HEK293 (cell line): ENCODE results near the gene DPP6.

ENCODE experiments used
- CTCF ChIA-PET: fragments of 350-600 bp; formaldehyde crosslinking; extraction: SDS; loops from one replicate; lab custom pipeline; 2021; ENCODE audit warnings: antibody characterized with exemption; lab: Yijun Ruan, JAX
- POLR2A ChIA-PET: fragments of 300-600 bp; formaldehyde crosslinking; extraction: SDS; loops from one replicate; lab custom pipeline; 2020; ENCODE audit warnings: antibody characterized with exemption, inconsistent platforms; lab: Yijun Ruan, JAX
- H3K27ac ChIP-seq: fragments of 200-500 bp; sonication (Bioruptor generic); 2 replicates; pipeline ENCODE4 v1.5.1; 2014; ENCODE audit warnings: low read depth, low read length, control low read depth, inconsistent platforms; ENCODE audit errors: extremely low read depth
- H3K36me3 ChIP-seq, 2 experiments: fragments of 200-500 bp in 1 of 2; sonication (Bioruptor generic) in 1 of 2; 1 replicate in 1 of 2; 2 replicates in 1 of 2; pipeline ENCODE4 v1.5.1; 2014 to 2017; ENCODE audit warnings: inconsistent platforms in 2 of 2, low read length in 2 of 2; ENCODE audit not compliant: control insufficient read depth in 2 of 2, insufficient read depth in 1 of 2
- H3K4me1 ChIP-seq: fragments of 200-500 bp; sonication (Bioruptor generic); 2 replicates; pipeline ENCODE4 v1.5.1; 2014; ENCODE audit warnings: mild to moderate bottlenecking, low read length, inconsistent platforms; ENCODE audit not compliant: control insufficient read depth, insufficient read depth
- H3K4me3 ChIP-seq: 2 replicates; pipeline ENCODE4 v1.5.1; 2011; ENCODE audit warnings: low read depth, mild to moderate bottlenecking, control low read depth, low read length, moderate library complexity
- H3K9me3 ChIP-seq: fragments of 200-500 bp; sonication (Bioruptor generic); 2 replicates; pipeline ENCODE4 v1.5.1; 2014; ENCODE audit warnings: low read depth, low read length, inconsistent platforms; ENCODE audit not compliant: control insufficient read depth, insufficient read depth
- GLI2 ChIP-seq: fragments of 450-650 bp; formaldehyde crosslinking; IDR thresholded peaks from 2 replicates; pipeline ENCODE4; 2017; ENCODE audit warnings: missing biosample characterization, missing genetic modification characterization, low read depth, borderline replicate concordance
- KLF1 ChIP-seq: fragments of 450-650 bp; formaldehyde crosslinking; IDR thresholded peaks from 2 replicates; pipeline ENCODE4 v1.5.1; 2016; ENCODE audit warnings: missing biosample characterization, missing genetic modification characterization
- KLF9 ChIP-seq: fragments of 450-650 bp; formaldehyde crosslinking; IDR thresholded peaks from 2 replicates; pipeline ENCODE4 v1.5.1; 2016; ENCODE audit warnings: missing biosample characterization, missing genetic modification characterization, low read depth
- MZF1 ChIP-seq: fragments of 450-650 bp; formaldehyde crosslinking; IDR thresholded peaks from 2 replicates; pipeline ENCODE4 v1.5.1; 2017; ENCODE audit warnings: missing biosample characterization, missing genetic modification characterization, borderline replicate concordance
- ZBTB11 ChIP-seq: fragments of 450-650 bp; formaldehyde crosslinking; conservative IDR thresholded peaks from 2 replicates; pipeline ENCODE4 v1.5.1; 2016; ENCODE audit warnings: low read depth, missing biosample characterization, missing genetic modification characterization
- ZBTB26 ChIP-seq: fragments of 450-650 bp; formaldehyde crosslinking; optimal IDR thresholded peaks from 2 replicates; pipeline ENCODE3; 2016; ENCODE audit warnings: missing biosample characterization, mild to moderate bottlenecking, missing genetic modification characterization
- ZBTB44 ChIP-seq: fragments of 450-650 bp; IDR thresholded peaks from 2 replicates; pipeline ENCODE4 v1.5.1; 2018; ENCODE audit warnings: missing biosample characterization, mild to moderate bottlenecking, missing genetic modification characterization
- ZBTB7A ChIP-seq: fragments of 450-650 bp; formaldehyde crosslinking; IDR thresholded peaks from 2 replicates; pipeline ENCODE4 v1.5.1; 2016; ENCODE audit warnings: low read depth, missing biosample characterization, missing genetic modification characterization
- ZNF121 ChIP-seq: fragments of 450-650 bp; formaldehyde crosslinking; IDR thresholded peaks from 2 replicates; pipeline ENCODE4 v1.5.1; 2016; ENCODE audit warnings: missing biosample characterization, missing genetic modification characterization
- ZNF175 ChIP-seq: fragments of 450-650 bp; formaldehyde crosslinking; IDR thresholded peaks from 2 replicates; pipeline ENCODE4 v1.5.1; 2016; ENCODE audit warnings: missing biosample characterization, missing genetic modification characterization
- ZNF18 ChIP-seq: fragments of 450-650 bp; formaldehyde crosslinking; IDR thresholded peaks from 2 replicates; pipeline ENCODE4 v1.5.1; 2016; ENCODE audit warnings: missing biosample characterization, missing genetic modification characterization
- ZNF23 ChIP-seq: fragments of 450-650 bp; formaldehyde crosslinking; IDR thresholded peaks from 2 replicates; pipeline ENCODE4 v1.5.1; 2016; ENCODE audit warnings: missing biosample characterization, missing genetic modification characterization, borderline replicate concordance
- ZNF398 ChIP-seq: fragments of 450-650 bp; formaldehyde crosslinking; IDR thresholded peaks from 2 replicates; pipeline ENCODE4 v1.5.1; 2017; ENCODE audit warnings: missing biosample characterization, missing genetic modification characterization
- ZNF404 ChIP-seq: fragments of 450-650 bp; formaldehyde crosslinking; IDR thresholded peaks from 2 replicates; pipeline ENCODE4 v1.5.1; 2017; ENCODE audit warnings: missing biosample characterization, missing genetic modification characterization
- ZNF426 ChIP-seq: fragments of 450-650 bp; formaldehyde crosslinking; IDR thresholded peaks from 2 replicates; pipeline ENCODE4 v1.5.1; 2017; ENCODE audit warnings: missing biosample characterization, missing genetic modification characterization, mild to moderate bottlenecking, inconsistent platforms, moderate library complexity
- ZNF48 ChIP-seq: fragments of 450-650 bp; formaldehyde crosslinking; IDR thresholded peaks from 2 replicates; pipeline ENCODE4 v1.5.1; 2016; ENCODE audit warnings: missing biosample characterization, missing genetic modification characterization
- ZNF623 ChIP-seq: fragments of 450-650 bp; formaldehyde crosslinking; IDR thresholded peaks from 2 replicates; pipeline ENCODE4 v1.5.1; 2016; ENCODE audit warnings: missing biosample characterization, missing genetic modification characterization
- ZNF701 ChIP-seq: fragments of 450-650 bp; formaldehyde crosslinking; IDR thresholded peaks from 2 replicates; pipeline ENCODE4 v1.5.1; 2016; ENCODE audit warnings: missing biosample characterization, missing genetic modification characterization
- ZNF707 ChIP-seq: fragments of 450-650 bp; formaldehyde crosslinking; IDR thresholded peaks from 2 replicates; pipeline ENCODE4 v1.5.1; 2016; ENCODE audit warnings: missing biosample characterization, missing genetic modification characterization
- ZNF768 ChIP-seq: fragments of 450-650 bp; formaldehyde crosslinking; IDR thresholded peaks from 2 replicates; pipeline ENCODE4 v1.5.1; 2018; ENCODE audit warnings: missing biosample characterization, mild to moderate bottlenecking, missing genetic modification characterization
- ZNF791 ChIP-seq: fragments of 450-650 bp; formaldehyde crosslinking; IDR thresholded peaks from 2 replicates; pipeline ENCODE4 v1.5.1; 2016; ENCODE audit warnings: missing biosample characterization, missing genetic modification characterization
- ZNF843 ChIP-seq: fragments of 450-650 bp; formaldehyde crosslinking; IDR thresholded peaks from 2 replicates; pipeline ENCODE4 v1.5.1; 2016; ENCODE audit warnings: missing biosample characterization, missing genetic modification characterization
- TF ChIP-seq, protein P1 (sequence below): fragments of 450-650 bp; formaldehyde crosslinking; IDR thresholded peaks from 2 replicates; pipeline ENCODE4 v1.5.1; 2016; ENCODE audit warnings: missing biosample characterization, missing genetic modification characterization

The DPP6 gene

GRCh38 chr7:154882931-154883474 is 830.8 kb downstream of the DPP6 start:
- ChIA-PET CTCF (no interaction called here), POLR2A (no interaction called here)
- H3K4me3 ChIP-seq: no peak overlapping the region
- H3K27ac ChIP-seq: no peak overlapping the region
- H3K4me1 ChIP-seq: no peaks in the 10 kb centered on the region
- H3K9me3 ChIP-seq: no peaks in the 10 kb centered on the region
- no peak for TF ChIP-seq ZNF404 (tag by site-specific recombination)
- TF ChIP-seq ZNF121 (tag by site-specific recombination): no peak
- no peak for TF ChIP-seq ZNF623 (tag by site-specific recombination)
- TF ChIP-seq ZNF23 (tag by site-specific recombination): no peak
- TF ChIP-seq KLF1 (tag by site-specific recombination): no peak
- no peak for TF ChIP-seq ZNF48 (tag by site-specific recombination)
- TF ChIP-seq ZNF398 (tag by site-specific recombination): no peak
- no peak for TF ChIP-seq ZNF843 (tag by site-specific recombination)
- no peak for TF ChIP-seq ZBTB7A
- TF ChIP-seq ZNF701 (tag by site-specific recombination): no peak
- no peak for TF ChIP-seq GLI2
- TF ChIP-seq ZNF426 (tag by site-specific recombination): no peak
- TF ChIP-seq ZBTB44: no peak
- TF ChIP-seq KLF9 (tag by site-specific recombination): no peak
- no peak for TF ChIP-seq ZNF707 (tag by site-specific recombination)
- no peak for TF ChIP-seq ZNF175 (tag by site-specific recombination)
- H3K36me3 ChIP-seq: no peaks in the 10 kb centered on the region

- CTCF ChIA-PET: no interaction called here
- Histone ChIP-seq H3K27ac (no peak overlapping the region), H3K4me3 (no peak overlapping the region), H3K4me1 (no peaks in the 10 kb centered on the region), H3K36me3 (no peaks in the 10 kb centered on the region), H3K9me3 (no peaks in the 10 kb centered on the region)
- POLR2A ChIA-PET: no interaction called here
- TF ChIP-seq ZNF18 (no peak), ZBTB11 (tag by site-specific recombination) (no peak), ZNF768 (no peak), MZF1 (tag by site-specific recombination) (no peak), ZNF791 (no peak), ZBTB26 (tag by site-specific recombination) (no peak), ZNF707 (tag by site-specific recombination) (no peak)
- TF ChIP-seq, protein P1, sequence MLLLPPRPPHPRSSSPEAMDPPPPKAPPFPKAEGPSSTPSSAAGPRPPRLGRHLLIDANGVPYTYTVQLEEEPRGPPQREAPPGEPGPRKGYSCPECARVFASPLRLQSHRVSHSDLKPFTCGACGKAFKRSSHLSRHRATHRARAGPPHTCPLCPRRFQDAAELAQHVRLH (tag by site-specific recombination): no peak
These were observed 832.2 kb downstream of the DPP6 start for GRCh38 chr7:154884348-154884920.
